Testis (tissue), 3 donors: ENCODE results near the gene BRAP. TPM values are rescaled to one million over a fixed set of nuclear protein-coding genes. Genes with fewer than 3 reads are reported as not detected.
"Not testable (repeated sequence)": the region's sequence is repeated elsewhere in the genome, so short reads cannot be mapped to it uniquely, and the experiment has no call there.

ENCODE experiments used
- DNase-seq: peaks from one replicate; pipeline ENCODE4 v3.0.0-alpha.2; 2019
- H3K27ac ChIP-seq, 2 donors: fragments of 200-600 bp; sonication (generic); one replicate each; pipeline ENCODE4 v1.5.1; 2019
- H3K27me3 ChIP-seq: fragments of 200-600 bp; sonication (generic); one replicate; pipeline ENCODE4 v1.5.1; 2019
- H3K36me3 ChIP-seq: fragments of 200-600 bp; sonication (generic); one replicate; pipeline ENCODE4 v1.5.1; 2017; ENCODE audit warnings: low read depth; ENCODE audit errors: missing control alignments
- H3K4me1 ChIP-seq: fragments of 200-600 bp; sonication (generic); one replicate; pipeline ENCODE4 v1.5.1; 2019
- H3K4me3 ChIP-seq, 2 donors: fragments of 200-600 bp; sonication (generic); one replicate each; pipeline ENCODE4 v1.5.1; 2017 to 2019
- H3K9me3 ChIP-seq: fragments of 200-600 bp; sonication (generic); one replicate; pipeline ENCODE4 v1.5.1; 2017
- POLR2A ChIP-seq: fragments of 450-650 bp; IDR thresholded peaks from one replicate; pipeline ENCODE4 v1.6.1; 2017; ENCODE audit warnings: antibody characterized with exemption, mild to moderate bottlenecking, moderate library complexity
- WGBS, 2 donors: methylation state at CpG; one replicate each; pipeline ENCODE4 v1.1.5; 2018; 5-methylcytosine and 5-hydroxymethylcytosine counted together
- intact Hi-C: fragments of 100-400 bp; cut with DNase I; formaldehyde crosslinking; loops from one replicate; pipeline ENCODE4 v1.15.1; 2023; ENCODE audit warnings: low total_unique reads
- polyA plus RNA-seq: library from polyadenylated mRNA; stranded (reverse); fragments of 350-450 nt; fragmentation: Illumina TruSeq; extraction: RNeasy Lipid Tissue Mini Kit (QIAGEN cat#74804); gene quantifications from one replicate; pipeline ENCODE4 v1.2.3, GENCODE V29; 2014; ENCODE audit warnings: low read depth, low replicate concordance; ENCODE audit not compliant: insufficient read depth
- total RNA-seq, 2 donors: library from RNA; depleted of rRNA; stranded (reverse); fragments of >200 nt; gene quantifications; one replicate each; pipeline ENCODE4 v1.2.3, GENCODE V29; 2016
- TF ChIP-seq, protein P1 (sequence below), 3 experiments: fragments of 450-650 bp in 2 of 3; fragments of 200-600 bp in 1 of 3; sonication (generic) in 1 of 3; IDR thresholded peaks; one replicate each; pipeline ENCODE4 v1.5.1; 2016 to 2019; ENCODE audit warnings: antibody characterized with exemption in 3 of 3, mild to moderate bottlenecking in 2 of 3, moderate library complexity in 1 of 3

The BRAP gene
- total and polyA plus RNA-seq, 3 donors from 2014 or later = 71.4 to 167 (median 99.1) TPM

DNA sequence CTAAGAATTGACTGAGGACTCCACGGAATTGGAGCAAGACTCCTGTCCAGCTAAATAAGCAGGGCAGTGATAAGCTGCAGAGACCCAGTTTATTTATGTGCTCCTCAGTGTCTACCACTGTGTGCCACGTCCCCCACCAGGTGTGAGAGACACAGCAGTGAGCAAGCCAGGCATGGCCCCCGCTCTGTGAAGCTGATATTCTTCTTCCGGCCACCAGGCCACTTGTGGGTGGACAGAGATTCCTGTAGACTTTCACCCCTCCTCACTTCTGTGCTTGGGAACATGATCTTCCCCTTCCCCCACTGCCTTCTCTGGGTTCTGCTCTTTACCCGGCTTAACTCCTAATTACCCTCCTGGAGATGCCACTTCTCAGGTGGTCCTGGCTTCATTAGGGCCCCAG is 21.3 kb downstream of the BRAP start:
- no peaks in the 10 kb centered on the region for H3K27me3 ChIP-seq
- no peaks in the 10 kb centered on the region for H3K4me1 ChIP-seq
- 66 to 69% methylated on average over 5 of the region's 5 CpGs for WGBS, 2 donors
- TF ChIP-seq POLR2A = no peak
- TF ChIP-seq, protein P1, sequence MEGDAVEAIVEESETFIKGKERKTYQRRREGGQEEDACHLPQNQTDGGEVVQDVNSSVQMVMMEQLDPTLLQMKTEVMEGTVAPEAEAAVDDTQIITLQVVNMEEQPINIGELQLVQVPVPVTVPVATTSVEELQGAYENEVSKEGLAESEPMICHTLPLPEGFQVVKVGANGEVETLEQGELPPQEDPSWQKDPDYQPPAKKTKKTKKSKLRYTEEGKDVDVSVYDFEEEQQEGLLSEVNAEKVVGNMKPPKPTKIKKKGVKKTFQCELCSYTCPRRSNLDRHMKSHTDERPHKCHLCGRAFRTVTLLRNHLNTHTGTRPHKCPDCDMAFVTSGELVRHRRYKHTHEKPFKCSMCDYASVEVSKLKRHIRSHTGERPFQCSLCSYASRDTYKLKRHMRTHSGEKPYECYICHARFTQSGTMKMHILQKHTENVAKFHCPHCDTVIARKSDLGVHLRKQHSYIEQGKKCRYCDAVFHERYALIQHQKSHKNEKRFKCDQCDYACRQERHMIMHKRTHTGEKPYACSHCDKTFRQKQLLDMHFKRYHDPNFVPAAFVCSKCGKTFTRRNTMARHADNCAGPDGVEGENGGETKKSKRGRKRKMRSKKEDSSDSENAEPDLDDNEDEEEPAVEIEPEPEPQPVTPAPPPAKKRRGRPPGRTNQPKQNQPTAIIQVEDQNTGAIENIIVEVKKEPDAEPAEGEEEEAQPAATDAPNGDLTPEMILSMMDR (IDR thresholded peaks at IDR 0.05) = no peak
- H3K4me3 ChIP-seq = no peak overlapping the region
- no peaks in the 10 kb centered on the region for H3K9me3 ChIP-seq
- H3K27ac ChIP-seq = no peak overlapping the region
- intact Hi-C loops = no loop called here
- no peak for DNase-seq
- H3K36me3 ChIP-seq = no peaks in the 10 kb centered on the region

DNA sequence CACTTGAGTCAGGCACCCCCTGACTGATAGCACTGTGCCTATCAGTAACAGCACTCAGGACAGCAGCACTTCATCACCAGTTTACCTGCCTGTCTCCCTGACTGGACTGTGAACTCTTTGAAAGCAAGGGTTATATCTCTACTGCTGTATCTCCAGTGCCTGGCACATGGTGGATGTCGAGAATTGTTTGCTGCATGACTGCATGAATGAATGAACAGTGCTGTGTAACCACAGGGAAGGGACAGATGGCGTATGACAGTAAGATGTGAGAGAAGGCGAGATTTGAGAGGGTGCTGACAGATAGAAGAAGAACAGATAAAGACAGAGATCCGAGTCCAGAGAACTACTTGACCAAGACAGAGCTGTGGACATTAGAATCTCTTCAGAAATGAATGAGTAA is 29.7 kb downstream of the BRAP start:
- no peaks in the 10 kb centered on the region for H3K36me3 ChIP-seq
- no peaks in the 10 kb centered on the region for H3K27me3 ChIP-seq
- no peaks in the 10 kb centered on the region for H3K4me1 ChIP-seq
- no peak for DNase-seq
- H3K27ac ChIP-seq = no peak overlapping the region
- H3K9me3 ChIP-seq = no peaks in the 10 kb centered on the region
- H3K4me3 ChIP-seq = no peak overlapping the region
- intact Hi-C loops = no loop called here
- no peak for TF ChIP-seq POLR2A
- TF ChIP-seq, protein P1 (IDR thresholded peaks at IDR 0.05) = no peak
- 81 to 86% methylated on average over 4 of the region's 4 CpGs for WGBS, 2 donors

DNA sequence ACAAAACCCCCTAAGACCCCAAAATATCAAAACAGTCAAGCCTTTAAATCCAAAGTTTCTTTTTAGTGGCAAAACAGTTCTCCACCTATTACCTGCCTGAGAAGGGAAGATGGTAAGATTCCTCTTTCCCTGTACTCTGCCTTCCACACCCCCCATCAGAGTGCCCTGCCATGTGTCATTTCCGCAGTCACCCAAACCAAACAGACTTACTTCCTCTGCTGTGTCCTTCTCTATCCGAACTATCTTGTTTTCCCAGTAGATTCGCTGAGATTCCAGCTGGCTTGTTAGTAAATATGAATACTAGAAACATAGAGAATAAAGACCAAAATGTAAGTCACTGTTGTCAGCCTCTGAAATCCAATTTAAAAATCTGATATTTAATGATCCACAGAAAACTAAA is 30.4 kb downstream of the BRAP start:
- no peak overlapping the region for H3K27ac ChIP-seq
- H3K36me3 ChIP-seq = no peaks in the 10 kb centered on the region
- no peak for TF ChIP-seq POLR2A
- TF ChIP-seq, protein P1 (IDR thresholded peaks at IDR 0.05) = no peak
- WGBS, 2 donors = 91 to 95% methylated on average over 3 of the region's 3 CpGs
- intact Hi-C loops = no loop called here
- no peaks in the 10 kb centered on the region for H3K4me1 ChIP-seq
- H3K9me3 ChIP-seq = no peaks in the 10 kb centered on the region
- DNase-seq = no peak
- H3K27me3 ChIP-seq = no peaks in the 10 kb centered on the region
- no peak overlapping the region for H3K4me3 ChIP-seq

DNA sequence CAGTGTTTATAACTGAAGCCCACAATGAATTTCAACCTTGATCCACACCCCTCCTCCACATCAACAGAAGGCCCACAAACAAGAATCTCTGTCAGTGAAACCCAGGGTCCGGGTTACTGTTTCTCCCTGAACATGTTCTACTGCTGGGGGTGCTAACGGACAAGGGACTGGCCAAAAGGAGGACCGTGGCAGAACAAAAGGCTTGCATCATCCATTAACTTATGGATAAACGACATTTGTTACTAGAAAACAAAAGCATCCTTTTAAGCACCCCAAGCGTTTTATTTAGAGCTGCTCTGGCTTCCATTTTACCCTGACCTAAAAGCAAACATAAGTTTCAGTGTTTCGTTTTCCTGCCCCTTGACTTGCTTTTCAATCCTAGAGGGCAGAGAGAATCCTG is 32.2 kb downstream of the BRAP start:
- 76 to 81% methylated on average over 6 of the region's 6 CpGs for WGBS, 2 donors
- intact Hi-C loops = no loop called here
- Histone ChIP-seq H3K4me3 (no peak overlapping the region), H3K9me3 (no peaks in the 10 kb centered on the region), H3K27me3 (no peaks in the 10 kb centered on the region), H3K27ac (no peak overlapping the region), H3K4me1 (no peaks in the 10 kb centered on the region), H3K36me3 (no peaks in the 10 kb centered on the region)
- DNase-seq = no peak
- no peak for TF ChIP-seq POLR2A
- TF ChIP-seq, protein P1 (IDR thresholded peaks at IDR 0.05) = no peak

DNA sequence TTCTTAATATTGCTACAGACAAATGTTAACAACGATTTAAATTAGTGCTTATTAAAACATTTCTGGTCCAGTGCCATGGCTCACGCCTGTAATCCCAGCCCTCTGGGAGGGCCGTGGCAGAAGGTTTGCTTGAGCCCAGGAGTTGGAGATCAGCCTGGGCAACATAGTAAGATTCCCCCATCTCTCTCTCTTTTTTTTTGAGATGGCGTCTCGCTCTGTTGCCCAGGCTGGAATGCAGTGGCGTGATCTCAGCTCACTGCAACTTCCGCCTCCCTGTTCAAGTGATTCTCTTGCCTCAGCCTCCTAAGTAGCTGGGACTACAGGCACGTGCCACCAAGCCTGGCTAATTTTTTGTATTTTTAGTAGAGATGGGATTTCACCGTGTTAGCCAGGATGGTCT is 33.2 kb downstream of the BRAP start:
- H3K27me3 ChIP-seq, DNase-seq, H3K9me3 ChIP-seq, H3K36me3 ChIP-seq, intact Hi-C loops, H3K4me3 ChIP-seq, H3K4me1 ChIP-seq, H3K27ac ChIP-seq: not testable (repeated sequence)
- 95 to 97% methylated on average over 9 of the region's 9 CpGs for WGBS, 2 donors
